H9 (cell line): Measurements from ENCODE around the gene TMEM204. TPM values are rescaled to one million over a fixed set of nuclear protein-coding genes. Genes with fewer than 3 reads are reported as not detected.

Source experiments
- DNase-seq: peaks from one replicate; pipeline ENCODE4 v3.0.0-alpha.2; 2017
- H2AFZ ChIP-seq: one replicate; pipeline ENCODE4 v1.6.1; 2013; ENCODE audit warnings: mild to moderate bottlenecking, low read length, control low read depth, moderate library complexity
- H2AK5ac ChIP-seq: 2 replicates; pipeline ENCODE4 v1.6.1; 2013; ENCODE audit warnings: low read length, control low read depth, mixed read lengths; ENCODE audit not compliant: insufficient read length
- H2BK120ac ChIP-seq: one replicate; pipeline ENCODE4 v1.6.1; 2013; ENCODE audit warnings: low read depth, mild to moderate bottlenecking, low read length, control low read depth, inconsistent platforms; ENCODE audit not compliant: poor library complexity, severe bottlenecking
- H2BK12ac ChIP-seq: 2 replicates; pipeline ENCODE4 v1.6.1; 2013; ENCODE audit warnings: low read length, control low read depth, mixed read lengths, low read depth; ENCODE audit not compliant: insufficient read length
- H2BK15ac ChIP-seq: 2 replicates; pipeline ENCODE4 v1.6.1; 2013; ENCODE audit warnings: low read depth, low read length, control low read depth
- H2BK20ac ChIP-seq: one replicate; pipeline ENCODE4 v1.6.1; 2013; ENCODE audit warnings: low read depth, mild to moderate bottlenecking, low read length, control low read depth, inconsistent platforms; ENCODE audit not compliant: poor library complexity, severe bottlenecking
- H2BK5ac ChIP-seq: 2 replicates; pipeline ENCODE4 v1.6.1; 2013; ENCODE audit warnings: low read length, control low read depth, mixed read lengths; ENCODE audit not compliant: insufficient read length
- H3K14ac ChIP-seq: 2 replicates; pipeline ENCODE4 v1.6.1; 2013; ENCODE audit warnings: low read length, control low read depth; ENCODE audit not compliant: insufficient read depth
- H3K18ac ChIP-seq: 2 replicates; pipeline ENCODE4 v1.6.1; 2013; ENCODE audit warnings: low read depth, mild to moderate bottlenecking, mixed read lengths, low read length, control low read depth; ENCODE audit not compliant: insufficient read length
- H3K23ac ChIP-seq: 2 replicates; pipeline ENCODE4 v1.6.1; 2013; ENCODE audit warnings: low read length, control low read depth, mixed read lengths, low read depth; ENCODE audit not compliant: insufficient read length
- H3K23me2 ChIP-seq: 2 replicates; pipeline ENCODE4 v1.6.1; 2013; ENCODE audit warnings: low read depth, mild to moderate bottlenecking, mixed read lengths, low read length, control low read depth; ENCODE audit not compliant: insufficient read length, poor library complexity, severe bottlenecking
- H3K27ac ChIP-seq: 2 replicates; pipeline ENCODE4 v1.5.1; 2013; ENCODE audit warnings: low read length, control low read depth, mixed read lengths, low read depth; ENCODE audit not compliant: insufficient read length
- H3K27me3 ChIP-seq: 2 replicates; pipeline ENCODE4 v1.6.1; 2013; ENCODE audit warnings: low read length, control low read depth, inconsistent platforms; ENCODE audit not compliant: insufficient read depth
- H3K4ac ChIP-seq: 2 replicates; pipeline ENCODE4 v1.6.1; 2013; ENCODE audit warnings: low read depth, mild to moderate bottlenecking, control low read depth, inconsistent platforms, low read length, moderate library complexity
- H3K4me1 ChIP-seq: 2 replicates; pipeline ENCODE4 v1.6.1; 2013; ENCODE audit warnings: low read length, control low read depth, inconsistent platforms; ENCODE audit not compliant: insufficient read depth
- H3K4me2 ChIP-seq: 2 replicates; pipeline ENCODE4 v1.6.1; 2013; ENCODE audit warnings: low read length, control low read depth, mixed read lengths; ENCODE audit not compliant: insufficient read length, insufficient read depth
- H3K56ac ChIP-seq: 2 replicates; pipeline ENCODE4 v1.6.1; 2013; ENCODE audit warnings: low read depth, mild to moderate bottlenecking, mixed read lengths, low read length, control low read depth; ENCODE audit not compliant: insufficient read length
- H3K79me1 ChIP-seq: 2 replicates; pipeline ENCODE4 v1.6.1; 2013; ENCODE audit warnings: low read depth, mild to moderate bottlenecking, moderate library complexity, low read length, control low read depth, inconsistent platforms; ENCODE audit not compliant: insufficient read depth, poor library complexity, severe bottlenecking
- H3K79me2 ChIP-seq: 2 replicates; pipeline ENCODE4 v1.6.1; 2013; ENCODE audit warnings: low read length, control low read depth, inconsistent platforms; ENCODE audit not compliant: insufficient read depth
- H3K9ac ChIP-seq: 2 replicates; pipeline ENCODE4 v1.6.1; 2013; ENCODE audit warnings: low read length, control low read depth, mixed read lengths; ENCODE audit not compliant: insufficient read length; ENCODE audit errors: extremely low read depth
- H3K9me3 ChIP-seq: one replicate; pipeline ENCODE4 v1.6.1; 2013; ENCODE audit warnings: low read depth, low read length, inconsistent platforms; ENCODE audit not compliant: control insufficient read depth
- H3T11ph ChIP-seq: one replicate; pipeline ENCODE4 v1.6.1; 2013; ENCODE audit warnings: mild to moderate bottlenecking, low read length, control low read depth, inconsistent platforms
- H4K20me1 ChIP-seq: one replicate; pipeline ENCODE4 v1.6.1; 2013; ENCODE audit not compliant: control insufficient read depth, insufficient read length, insufficient read depth
- H4K5ac ChIP-seq: 2 replicates; pipeline ENCODE4 v1.6.1; 2013; ENCODE audit warnings: low read depth, mild to moderate bottlenecking, mixed read lengths, low read length, control low read depth; ENCODE audit not compliant: insufficient read length
- H4K8ac ChIP-seq: replicated peaks from 2 replicates; pipeline ENCODE4 v1.6.1; 2013; ENCODE audit warnings: low read length, control low read depth, mixed read lengths, low read depth; ENCODE audit not compliant: insufficient read length
- H4K91ac ChIP-seq: 2 replicates; pipeline ENCODE4 v1.6.1; 2013; ENCODE audit warnings: low read depth, mild to moderate bottlenecking, moderate library complexity, mixed read lengths, low read length, control low read depth; ENCODE audit not compliant: insufficient read length
- H3K27ac Mint-ChIP-seq, 3 experiments: 2 replicates in 2 of 3; 3 replicates in 1 of 3; pipeline ENCODE4 v1.8.0; 2020 to 2021; ENCODE audit warnings: mixed read lengths in 3 of 3, mild to moderate bottlenecking in 1 of 3, moderate library complexity in 1 of 3
- H3K27me3 Mint-ChIP-seq: 2 replicates; pipeline ENCODE4 v1.8.0; 2021; ENCODE audit warnings: low read depth, mild to moderate bottlenecking, moderate library complexity, mixed read lengths
- H3K36me3 Mint-ChIP-seq, 3 experiments: 2 replicates in 2 of 3; 3 replicates in 1 of 3; pipeline ENCODE4 v1.8.0; 2020 to 2021; ENCODE audit warnings: low read depth in 3 of 3, mixed read lengths in 3 of 3; ENCODE audit not compliant: insufficient read depth in 1 of 3
- H3K4me1 Mint-ChIP-seq, 2 experiments: 2 replicates each; pipeline ENCODE4 v1.8.0; 2020; ENCODE audit warnings: mixed read lengths in 2 of 2
- H3K4me3 Mint-ChIP-seq, 2 experiments: 2 replicates in 1 of 2; 3 replicates in 1 of 2; pipeline ENCODE4 v1.8.0; 2020 to 2021; ENCODE audit warnings: mild to moderate bottlenecking in 2 of 2, mixed read lengths in 2 of 2, moderate library complexity in 1 of 2
- H3K9me3 Mint-ChIP-seq, 2 experiments: 2 replicates in 1 of 2; 3 replicates in 1 of 2; pipeline ENCODE4 v1.8.0; 2020; ENCODE audit warnings: mild to moderate bottlenecking in 2 of 2, mixed read lengths in 2 of 2, moderate library complexity in 1 of 2
- CTCF ChIP-seq: fragments of 200-600 bp; sonication (generic); conservative IDR thresholded peaks from 3 replicates; pipeline ENCODE4 v1.8.0; 2021; ENCODE audit warnings: antibody characterized with exemption, mild to moderate bottlenecking
- WGBS: extraction: QIAGEN DNeasy Blood & Tissue Kit; methylation state at CpG from one replicate; pipeline ENCODE4 v1.1.7; 2013; ENCODE audit warnings: missing lambda C conversion rate, low lambda C conversion rate, mixed read lengths; ENCODE audit not compliant: insufficient read length; ENCODE audit errors: extremely low coverage; 5-methylcytosine and 5-hydroxymethylcytosine counted together
- total RNA-seq: library from RNA; stranded (reverse); gene quantifications from 2 replicates; pipeline ENCODE4 v1.2.1, GENCODE V29; 2021

Gene TMEM204
- total RNA-seq, 1 experiment from 2014 or later = not detected

- H3K14ac ChIP-seq = no peak overlapping the region
- H3K27ac Mint-ChIP-seq = no peak overlapping the region
- H3K9me3 Mint-ChIP-seq = no peaks in the 10 kb centered on the region
- no peaks in the 10 kb centered on the region for H4K20me1 ChIP-seq
- H3K27ac ChIP-seq = no peak overlapping the region
- H2BK20ac ChIP-seq = no peak overlapping the region
- no peak overlapping the region for H2BK15ac ChIP-seq
- no peak overlapping the region for H3K23ac ChIP-seq
- H3T11ph ChIP-seq = no peak overlapping the region
- no peak overlapping the region for H3K18ac ChIP-seq
- no peak overlapping the region for H2BK120ac ChIP-seq
- no CpG with 5 or more reads among the region's 36 CpGs for WGBS
- no peaks in the 10 kb centered on the region for H3K23me2 ChIP-seq
- H4K8ac ChIP-seq = no peak overlapping the region
- peaks cover 17 to 50% (median 50%) of the 10 kb centered on the region in 3 experiments; a peak in 6 of 7 replicates for H3K36me3 Mint-ChIP-seq
- no peak overlapping the region for H2BK5ac ChIP-seq
- no peak overlapping the region for H3K9ac ChIP-seq
- no peaks in the 10 kb centered on the region for H3K27me3 Mint-ChIP-seq
- H2AK5ac ChIP-seq = no peak overlapping the region
- H4K5ac ChIP-seq = no peak overlapping the region
- H3K4me3 Mint-ChIP-seq = no peak overlapping the region
- no peak overlapping the region for H2BK12ac ChIP-seq
- no peak for TF ChIP-seq CTCF
- H3K56ac ChIP-seq = no peak overlapping the region
- no peaks in the 10 kb centered on the region for H3K79me1 ChIP-seq
- H3K4me2 ChIP-seq = no peak overlapping the region
- H3K4me1 ChIP-seq = no peaks in the 10 kb centered on the region
- H2AFZ ChIP-seq = no peak overlapping the region
- no peaks in the 10 kb centered on the region for H3K79me2 ChIP-seq
- DNase-seq = no peak
- H3K4ac ChIP-seq = no peak overlapping the region
- no peaks in the 10 kb centered on the region for H3K4me1 Mint-ChIP-seq
- no peaks in the 10 kb centered on the region for H3K27me3 ChIP-seq
- H3K9me3 ChIP-seq = no peaks in the 10 kb centered on the region
- no peak overlapping the region for H4K91ac ChIP-seq
Measured at GRCh38 chr16:1499756-1500464, 33.6 kb upstream of the TMEM204 start.
